HG02938 (cell line): Measurements from ENCODE around the gene CLPSL1.

Experiments used
- ATAC-seq: cut with Tn5 transposase; IDR thresholded peaks from one replicate; pipeline ENCODE4 v1.9.1; 2021; ENCODE audit warnings: mild to moderate bottlenecking, moderate library complexity; ENCODE audit not compliant: unreplicated experiment

CLPSL1 gene

GRCh38 chr6:35757456-35758123 is 23.2 kb upstream of the CLPSL1 start:
- ATAC-seq, result no peak

GRCh38 chr6:35759426-35759825 is 21.4 kb upstream of the CLPSL1 start:
- ATAC-seq, result no peak

GRCh38 chr6:35765739-35766138 is 15.1 kb upstream of the CLPSL1 start:
- ATAC-seq, result no peak

- no peak for ATAC-seq
Observed at GRCh38 chr6:35769211-35769610, 11.6 kb upstream of the CLPSL1 start.

GRCh38 chr6:35771343-35771627 is 9.5 kb upstream of the CLPSL1 start:
- ATAC-seq, result no peak

GRCh38 chr6:35774116-35774794 is 6.6 kb upstream of the CLPSL1 start:
- ATAC-seq, result no peak

GRCh38 chr6:35775031-35775430 is 5.8 kb upstream of the CLPSL1 start:
- ATAC-seq, result no peak

- ATAC-seq, result no peak
Observed at GRCh38 chr6:35776364-35777215, 4.2 kb upstream of the CLPSL1 start, which contains the start of gene CLPSL2. Gene CLPSL2 (plus strand): TSS chr6:35776598. CDS start chr6:35776619, 21 bp downstream.

- ATAC-seq, result no peak
Observed at GRCh38 chr6:35777356-35778102, 3.3 kb upstream of the CLPSL1 start.

GRCh38 chr6:35778437-35778836 is 2.4 kb upstream of the CLPSL1 start:
- no peak for ATAC-seq

GRCh38 chr6:35781290-35781689 is 471 bp downstream of the CLPSL1 start:
- no peak for ATAC-seq

GRCh38 chr6:35782424-35782823 is 1.6 kb downstream of the CLPSL1 start:
- ATAC-seq, result no peak

GRCh38 chr6:35784200-35784599 is 3.4 kb downstream of the CLPSL1 start:
- no peak for ATAC-seq

GRCh38 chr6:35786272-35786671 is 5.5 kb downstream of the CLPSL1 start:
- ATAC-seq, result no peak

GRCh38 chr6:35786810-35787209 is 6.0 kb downstream of the CLPSL1 start:
- ATAC-seq, result no peak

GRCh38 chr6:35787266-35788218 is 6.7 kb downstream of the CLPSL1 start:
- ATAC-seq, result no peak

- no peak for ATAC-seq
Observed at GRCh38 chr6:35788423-35788982, 7.7 kb downstream of the CLPSL1 start.

GRCh38 chr6:35790683-35791082 is 9.9 kb downstream of the CLPSL1 start:
- ATAC-seq, result no peak

- ATAC-seq, result no peak
Observed at GRCh38 chr6:35794536-35795452, 14.0 kb downstream of the CLPSL1 start.
